IPS-18a (cell line): ENCODE results near the gene ASCC3.

Source experiments
- H3K27ac ChIP-seq: one replicate; pipeline ENCODE4 v1.5.1; 2013; ENCODE audit warnings: low read length
- H3K27me3 ChIP-seq: one replicate; pipeline ENCODE4 v1.6.1; 2013; ENCODE audit warnings: mild to moderate bottlenecking, low read length; ENCODE audit not compliant: control insufficient read depth, insufficient read depth
- H3K36me3 ChIP-seq: one replicate; pipeline ENCODE4 v1.6.1; 2013; ENCODE audit warnings: low read depth, low read length; ENCODE audit not compliant: control insufficient read depth
- H3K4me1 ChIP-seq: one replicate; pipeline ENCODE4 v1.6.1; 2013; ENCODE audit warnings: low read depth, low read length; ENCODE audit not compliant: control insufficient read depth
- H3K4me3 ChIP-seq: one replicate; pipeline ENCODE4 v1.5.1; 2013; ENCODE audit warnings: low read length
- H3K9ac ChIP-seq: one replicate; pipeline ENCODE4 v1.6.1; 2013; ENCODE audit warnings: mild to moderate bottlenecking, low read length, moderate library complexity
- H3K9me3 ChIP-seq: one replicate; pipeline ENCODE4 v1.6.1; 2013; ENCODE audit warnings: low read depth, low read length; ENCODE audit not compliant: control insufficient read depth

The ASCC3 gene

DNA sequence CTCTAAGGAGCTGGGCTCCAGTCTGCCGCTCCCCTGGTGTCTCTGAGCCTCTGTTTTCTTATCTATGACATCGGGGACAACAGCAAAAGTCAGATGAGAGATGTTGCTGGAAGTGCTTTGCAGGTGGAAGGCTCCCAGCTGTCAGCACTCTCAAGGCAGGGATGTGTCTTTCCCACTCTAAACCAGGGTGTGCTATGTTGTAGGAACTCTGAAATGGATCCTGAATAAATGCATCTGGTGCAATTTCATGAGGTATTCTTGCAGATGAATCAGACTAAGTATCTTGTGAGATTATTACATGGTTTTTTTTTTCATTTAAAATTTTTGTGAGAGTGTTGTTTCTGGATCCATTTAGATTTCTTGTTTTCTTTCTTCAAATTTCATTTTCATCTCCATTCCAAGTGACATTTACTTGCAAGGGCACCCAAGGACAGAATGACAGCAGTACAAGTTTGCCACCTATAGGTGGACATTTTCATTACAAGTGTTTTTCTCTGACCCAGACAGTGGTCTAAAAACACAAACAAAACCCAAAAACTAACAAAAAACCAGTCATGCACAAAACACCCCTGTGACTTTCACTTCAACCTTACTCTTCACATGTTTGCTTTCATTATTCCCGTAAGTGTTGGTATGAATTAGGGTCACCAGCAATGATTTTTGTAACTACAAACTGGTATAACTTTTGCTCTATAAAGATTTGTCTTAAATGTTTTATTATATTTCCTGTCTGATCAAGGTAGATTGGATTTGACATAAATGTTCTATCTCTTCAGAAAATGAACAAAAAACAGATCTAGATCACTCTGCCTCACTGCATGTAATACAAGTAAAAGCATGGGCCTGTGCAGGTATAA lies 401.7 kb downstream of the ASCC3 start:
- no peak overlapping the region for H3K4me3 ChIP-seq
- no peak overlapping the region for H3K9ac ChIP-seq
- H3K36me3 ChIP-seq, result no peaks in the 10 kb centered on the region
- no peaks in the 10 kb centered on the region for H3K27me3 ChIP-seq
- no peak overlapping the region for H3K27ac ChIP-seq
- no peaks in the 10 kb centered on the region for H3K4me1 ChIP-seq
- H3K9me3 ChIP-seq, result no peaks in the 10 kb centered on the region

DNA sequence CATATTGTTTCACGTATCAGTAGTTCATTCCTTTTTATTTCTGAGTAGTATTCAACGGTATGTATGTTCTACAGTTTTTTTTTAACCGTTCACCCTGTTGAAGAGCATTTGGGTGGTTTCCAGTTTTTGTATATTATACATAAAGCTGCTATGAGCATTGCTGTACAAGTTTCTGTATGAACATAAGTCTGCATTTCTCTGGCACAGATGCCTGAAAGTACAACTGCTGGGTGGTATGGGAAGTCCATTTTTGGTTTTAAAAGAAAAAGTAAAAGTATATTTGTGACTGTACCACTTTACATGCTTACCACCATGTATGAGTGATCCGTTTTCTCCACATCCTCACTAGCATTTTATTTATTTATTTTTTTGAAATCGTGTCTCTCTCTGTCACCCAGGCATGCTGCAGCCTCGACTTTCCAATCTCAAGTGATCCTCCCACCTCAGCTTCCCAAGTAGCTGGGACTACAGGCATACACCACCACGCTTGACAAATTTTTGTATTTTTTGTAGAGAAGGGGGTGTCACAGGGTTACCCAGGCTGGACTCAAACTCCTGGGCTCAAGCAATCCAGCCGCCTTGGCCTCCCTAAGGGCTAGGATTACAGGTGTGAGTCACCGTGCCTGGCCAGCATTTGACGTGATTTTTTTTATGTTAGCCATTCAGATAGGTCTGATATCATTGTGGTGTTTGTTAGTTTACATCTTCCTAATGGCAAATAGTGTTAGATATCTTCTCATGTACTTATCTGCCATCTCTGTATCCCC lies 405.4 kb downstream of the ASCC3 start:
- peaks cover 23% of the 10 kb centered on the region for H3K27me3 ChIP-seq
- H3K27ac ChIP-seq, result no peak overlapping the region
- H3K9me3 ChIP-seq, result no peaks in the 10 kb centered on the region
- peaks cover 3% of the 10 kb centered on the region for H3K4me1 ChIP-seq
- no peak overlapping the region for H3K9ac ChIP-seq
- no peak overlapping the region for H3K4me3 ChIP-seq
- no peaks in the 10 kb centered on the region for H3K36me3 ChIP-seq

DNA sequence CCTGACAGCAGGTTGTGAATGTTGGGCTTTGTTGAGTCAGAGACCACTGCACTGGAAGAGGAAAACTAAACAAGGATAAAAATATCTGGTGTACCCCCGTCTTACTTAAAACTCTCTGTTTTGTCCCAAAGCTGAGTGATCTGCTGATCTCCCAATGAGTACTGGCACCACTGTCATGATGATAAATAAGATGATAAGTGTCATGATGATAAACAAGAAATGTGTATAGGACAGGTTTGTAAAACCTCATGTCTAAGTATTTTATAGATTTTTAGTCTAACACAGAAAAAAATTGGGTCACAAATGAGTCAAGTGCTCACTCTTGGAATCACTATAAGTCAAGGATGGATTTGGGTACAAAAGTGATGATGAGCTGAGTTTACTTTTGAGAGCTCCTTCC lies 407.9 kb downstream of the ASCC3 start:
- Histone ChIP-seq H3K4me1 (peaks cover 7% of the 10 kb centered on the region), H3K9ac (no peak overlapping the region), H3K4me3 (no peak overlapping the region), H3K36me3 (no peaks in the 10 kb centered on the region), H3K9me3 (no peaks in the 10 kb centered on the region), H3K27ac (no peak overlapping the region), H3K27me3 (peaks cover 49% of the 10 kb centered on the region)

DNA sequence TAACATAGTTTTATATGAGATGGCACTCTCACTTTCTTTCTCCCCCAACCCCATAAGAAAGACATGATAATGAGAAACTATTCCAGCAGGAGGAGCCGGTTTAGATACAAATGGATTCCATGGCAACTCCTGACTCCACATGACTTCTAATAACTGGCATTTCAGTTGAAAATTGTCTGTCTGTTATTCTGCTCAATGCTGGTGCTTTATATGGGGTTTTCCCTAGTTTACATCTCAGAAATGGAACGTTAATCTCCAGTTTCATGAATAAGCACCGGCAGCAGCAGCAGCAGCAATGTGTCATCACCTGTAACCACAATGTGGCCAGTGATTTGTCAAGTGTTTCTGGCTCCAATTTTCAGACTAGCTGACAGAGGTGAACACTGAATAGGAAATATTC lies 408.5 kb downstream of the ASCC3 start:
- no peak overlapping the region for H3K27ac ChIP-seq
- no peaks in the 10 kb centered on the region for H3K36me3 ChIP-seq
- no peak overlapping the region for H3K9ac ChIP-seq
- peaks cover 7% of the 10 kb centered on the region for H3K4me1 ChIP-seq
- H3K4me3 ChIP-seq, result no peak overlapping the region
- peaks cover 54% of the 10 kb centered on the region for H3K27me3 ChIP-seq
- H3K9me3 ChIP-seq, result no peaks in the 10 kb centered on the region

DNA sequence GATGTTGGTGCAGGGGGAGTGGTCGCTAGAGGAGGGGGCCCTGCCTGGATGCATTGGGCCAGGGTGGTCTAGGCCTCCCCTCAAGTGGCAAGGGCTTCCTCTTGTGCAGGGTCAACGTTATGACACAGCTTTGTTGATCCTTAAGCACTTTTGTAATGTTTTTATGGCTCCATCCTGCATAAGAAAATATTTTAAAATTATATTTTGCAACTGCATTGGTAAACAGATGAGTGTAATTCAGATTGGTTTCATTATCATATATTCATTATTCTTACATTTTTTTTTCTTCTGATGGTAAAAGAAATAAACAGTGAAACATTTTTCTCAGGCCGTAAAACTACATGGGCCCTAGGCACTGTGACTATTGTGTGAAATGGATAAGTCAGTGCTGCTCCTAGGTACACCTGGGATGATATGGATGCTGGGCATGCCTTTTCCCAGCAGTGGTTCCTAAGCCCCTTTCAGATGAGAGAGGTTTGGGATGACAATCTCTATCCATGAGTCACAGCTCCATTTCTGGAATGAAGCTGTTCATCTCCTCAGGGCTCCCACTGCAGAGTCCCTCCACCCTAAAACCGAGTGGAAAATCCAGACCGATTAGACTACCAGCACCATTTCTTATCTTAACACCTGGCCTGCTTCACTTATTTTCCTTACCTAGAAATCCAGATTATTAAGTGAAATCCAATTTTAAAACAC lies 410.6 kb downstream of the ASCC3 start:
- Histone ChIP-seq H3K27me3 (peaks cover 75% of the 10 kb centered on the region), H3K4me1 (peaks cover 18% of the 10 kb centered on the region), H3K9ac (no peak overlapping the region)

DNA sequence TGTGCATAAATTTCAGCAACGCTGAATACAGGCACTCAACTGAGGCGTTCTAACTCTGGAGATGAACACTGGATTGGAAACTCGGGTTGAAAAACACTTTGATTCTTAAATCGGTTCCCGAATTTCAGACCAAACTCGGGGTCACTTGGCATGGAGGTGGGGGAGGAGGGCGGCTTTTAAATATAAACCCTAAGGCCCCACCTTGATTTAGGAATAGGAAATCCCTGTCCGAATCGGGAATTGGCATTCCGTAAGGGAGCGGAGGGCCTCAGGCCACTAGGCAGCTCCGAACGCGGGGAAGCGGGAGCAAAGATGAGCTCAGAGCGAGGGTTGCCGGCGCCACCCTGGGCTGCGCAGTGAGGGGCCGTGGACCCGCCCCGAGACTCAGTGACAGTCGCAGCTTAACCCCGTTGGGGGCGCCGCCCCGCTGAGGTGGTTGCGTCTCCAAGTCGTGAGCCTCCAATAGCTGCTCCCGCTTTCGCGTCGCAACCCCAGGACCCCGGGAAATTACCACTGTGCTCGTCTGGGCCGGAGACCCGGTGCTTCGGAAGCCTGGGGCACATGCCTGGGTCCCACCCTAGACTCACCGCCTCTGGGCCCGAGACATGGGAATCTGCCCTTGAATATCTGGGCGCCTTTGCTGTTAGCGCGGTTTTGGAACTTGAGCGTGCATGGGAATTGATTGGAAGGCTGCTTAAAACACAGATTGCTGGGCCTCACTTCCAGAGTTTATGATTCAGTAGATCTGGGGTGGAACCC lies 411.8 kb downstream of the ASCC3 start:
- Histone ChIP-seq H3K27me3 (peaks cover 88% of the 10 kb centered on the region), H3K9me3 (no peaks in the 10 kb centered on the region), H3K9ac (no peak overlapping the region), H3K36me3 (no peaks in the 10 kb centered on the region), H3K4me3 (peak overlapping the region; percentile 24), H3K27ac (no peak overlapping the region), H3K4me1 (peaks cover 21% of the 10 kb centered on the region)

More for the DNA sequence above, 410.6 kb downstream of the ASCC3 start:
- no peaks in the 10 kb centered on the region for H3K9me3 ChIP-seq
- no peaks in the 10 kb centered on the region for H3K36me3 ChIP-seq
- no peak overlapping the region for H3K27ac ChIP-seq
- no peak overlapping the region for H3K4me3 ChIP-seq

DNA sequence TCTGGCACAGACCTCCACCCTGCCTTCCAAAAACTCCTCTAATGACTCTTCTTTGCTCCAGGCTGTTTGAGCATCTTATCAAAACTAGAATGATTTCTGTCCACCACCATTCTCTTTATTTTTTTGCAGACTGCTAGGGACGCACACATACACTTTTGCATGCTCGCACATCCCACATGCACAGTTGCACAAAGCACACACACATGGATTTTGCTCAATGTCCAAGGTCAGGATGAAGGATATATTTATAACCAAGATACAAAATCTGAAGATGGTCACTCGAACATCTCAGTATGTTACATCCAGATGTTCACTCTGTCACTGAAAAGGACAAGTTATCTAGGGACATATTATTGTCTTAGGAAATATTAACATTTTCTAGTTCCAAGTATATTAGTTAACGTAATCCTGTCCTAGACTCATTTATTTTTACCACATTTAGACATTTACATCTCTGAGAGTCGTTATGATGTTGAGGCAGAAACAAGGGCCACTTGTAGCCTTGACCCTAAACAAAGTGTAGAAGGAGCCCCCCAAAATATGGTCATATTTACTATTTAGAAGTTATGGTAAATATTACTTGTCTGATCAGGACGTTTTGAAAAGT lies 413.0 kb downstream of the ASCC3 start:
- H3K9me3 ChIP-seq, result no peaks in the 10 kb centered on the region
- no peak overlapping the region for H3K9ac ChIP-seq
- H3K27ac ChIP-seq, result no peak overlapping the region
- no peaks in the 10 kb centered on the region for H3K36me3 ChIP-seq
- H3K4me3 ChIP-seq, result no peak overlapping the region
- H3K4me1 ChIP-seq, result peaks cover 25% of the 10 kb centered on the region
- peaks cover 99% of the 10 kb centered on the region for H3K27me3 ChIP-seq

DNA sequence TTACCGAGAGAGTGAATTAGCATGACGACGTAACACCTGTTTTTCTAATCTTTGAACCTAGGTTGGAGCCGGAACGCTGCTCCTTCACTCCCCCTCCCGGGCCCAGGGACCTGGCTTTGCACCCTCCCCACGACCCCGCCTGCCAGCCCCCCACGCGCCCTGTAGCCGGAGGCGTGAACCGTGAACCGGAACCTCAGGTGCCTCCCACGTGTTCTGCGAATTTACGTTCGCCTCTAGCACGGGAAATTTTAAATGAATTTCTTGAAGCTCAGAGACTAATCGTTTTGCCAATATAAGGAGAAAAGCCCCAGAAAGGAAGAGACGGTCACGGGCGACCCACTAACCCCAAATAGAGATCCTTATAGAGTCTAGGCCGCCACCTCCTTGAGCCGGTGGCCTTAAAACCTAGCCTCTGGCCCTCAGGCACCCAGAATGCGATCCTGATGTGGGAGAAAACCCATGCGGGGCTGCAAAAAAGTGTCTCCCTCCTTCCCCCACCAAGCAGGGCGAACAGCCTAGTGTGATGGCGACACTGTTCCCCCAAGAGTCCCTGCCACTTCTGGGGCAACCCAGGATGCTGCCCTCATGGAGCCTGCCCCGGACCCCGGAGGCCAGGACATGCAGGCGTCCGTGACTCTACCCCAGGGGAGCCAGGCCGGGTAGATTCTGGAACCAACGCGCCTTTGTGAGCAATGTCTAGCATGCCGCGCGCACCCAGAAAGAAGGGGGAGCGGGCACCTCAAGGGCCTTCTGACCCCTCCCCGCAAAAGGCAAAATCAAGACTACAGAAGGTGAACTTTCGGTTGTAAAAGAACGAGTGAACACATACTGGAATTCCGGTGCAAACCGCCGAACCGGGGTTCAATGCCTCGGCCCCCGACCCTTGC lies 413.8 kb downstream of the ASCC3 start:
- Histone ChIP-seq H3K27me3 (peaks cover 100% of the 10 kb centered on the region), H3K36me3 (no peaks in the 10 kb centered on the region)

DNA sequence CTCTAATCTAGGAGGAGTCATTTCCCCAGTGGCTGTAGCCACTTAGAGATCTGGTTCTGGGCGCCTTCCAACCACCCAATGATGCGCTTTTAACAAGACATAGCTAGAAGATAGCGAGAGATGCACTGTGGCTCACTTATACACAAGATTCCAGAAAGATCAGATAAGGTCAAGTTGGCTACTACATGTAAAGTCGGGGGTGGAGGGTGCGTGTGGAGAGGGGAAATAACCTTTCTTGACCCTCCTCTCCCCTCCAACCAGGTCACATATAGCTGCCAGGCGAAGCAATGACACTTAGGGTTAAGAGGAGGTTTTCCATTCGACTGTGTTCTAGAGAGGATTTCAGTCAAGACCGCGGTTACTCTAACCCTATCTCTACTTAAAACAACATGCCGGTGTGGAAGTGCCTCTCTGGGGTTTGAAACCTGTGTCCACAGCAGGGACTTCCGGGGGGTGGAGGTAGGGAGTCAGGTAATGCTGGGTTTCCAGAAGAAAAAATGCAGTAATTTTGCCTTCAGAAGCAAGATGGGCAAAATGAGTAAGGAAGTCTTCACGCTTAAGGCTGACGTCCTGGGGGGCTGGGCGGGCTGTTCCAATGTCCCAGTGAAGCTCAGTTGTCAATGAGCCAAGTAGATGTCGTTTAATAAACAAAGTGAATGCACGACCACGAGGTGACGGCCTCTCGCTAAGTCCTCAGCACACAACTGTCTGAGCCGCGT lies 414.6 kb downstream of the ASCC3 start:
- H3K4me1 ChIP-seq, result peaks cover 26% of the 10 kb centered on the region
- no peaks in the 10 kb centered on the region for H3K9me3 ChIP-seq
- H3K4me3 ChIP-seq, result peak overlapping the region; percentile 12
- peaks cover 100% of the 10 kb centered on the region for H3K27me3 ChIP-seq
- no peak overlapping the region for H3K27ac ChIP-seq
- H3K9ac ChIP-seq, result no peak overlapping the region
- H3K36me3 ChIP-seq, result no peaks in the 10 kb centered on the region

More for the DNA sequence above, 413.8 kb downstream of the ASCC3 start:
- no peaks in the 10 kb centered on the region for H3K9me3 ChIP-seq
- peak overlapping the region; percentile 12 for H3K4me3 ChIP-seq
- H3K27ac ChIP-seq, result no peak overlapping the region
- H3K4me1 ChIP-seq, result peaks cover 26% of the 10 kb centered on the region
- no peak overlapping the region for H3K9ac ChIP-seq
